GM23248 (cell line): Measurements from ENCODE around the gene ZNF785.

Experiments used
- EZH2 ChIP-seq: fragments of 200-600 bp; sonication (generic); IDR thresholded peaks from 2 replicates; pipeline ENCODE4 v1.6.1; 2018; ENCODE audit warnings: antibody characterized with exemption, mild to moderate bottlenecking; ENCODE audit not compliant: insufficient read depth, poor library complexity, severe bottlenecking
- EZH2phosphoT487 ChIP-seq: fragments of 200-600 bp; sonication (generic); IDR thresholded peaks from 2 replicates; pipeline ENCODE4 v1.6.1; 2018; ENCODE audit warnings: antibody characterized with exemption, moderate library complexity, mild to moderate bottlenecking, low read depth; ENCODE audit not compliant: insufficient read depth

DNA sequence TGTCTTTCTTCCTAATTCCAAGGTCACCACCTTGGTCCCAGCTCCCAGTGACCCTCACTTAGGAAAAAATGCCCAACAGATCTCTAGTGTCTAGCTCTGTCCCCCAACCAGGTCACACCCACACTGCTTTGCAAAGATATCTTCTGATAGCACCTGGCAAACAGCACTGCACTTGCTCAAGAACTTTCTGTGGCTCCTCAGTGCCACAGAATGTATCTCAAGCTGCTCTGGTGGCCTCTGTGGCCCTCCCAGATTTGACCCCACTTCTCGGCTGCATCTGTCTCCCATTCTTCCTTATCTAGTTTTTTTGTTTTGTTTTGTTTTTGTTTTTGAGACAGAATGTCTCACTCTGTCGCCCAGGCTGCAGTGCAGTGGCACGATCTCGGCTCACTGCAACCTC is 19.0 kb downstream of the ZNF785 start:
- no peak for TF ChIP-seq EZH2phosphoT487
- no peak for TF ChIP-seq EZH2
